HepG2 (cell line): ENCODE measurements around the gene KBTBD3. TPM values are rescaled to one million over a fixed set of nuclear protein-coding genes. Genes with fewer than 3 reads are reported as not detected.

Experiments used
- CC2D1A ChIP-seq: sonication (generic); formaldehyde crosslinking; IDR thresholded peaks from 2 replicates; pipeline ENCODE4 v1.8.1; 2023; ENCODE audit warnings: mild to moderate bottlenecking, missing genetic modification reagents
- CENPT ChIP-seq: sonication (generic); formaldehyde crosslinking; IDR thresholded peaks from 2 replicates; pipeline ENCODE4 v1.8.0; 2022; ENCODE audit warnings: low read depth, mild to moderate bottlenecking, moderate library complexity, missing genetic modification reagents
- ESRRA ChIP-seq: sonication (generic); formaldehyde crosslinking; IDR thresholded peaks from 2 replicates; pipeline ENCODE4 v1.5.1; 2020; ENCODE audit warnings: mild to moderate bottlenecking, low read depth, missing genetic modification reagents
- MLXIP ChIP-seq: sonication (generic); formaldehyde crosslinking; IDR thresholded peaks from 2 replicates; pipeline ENCODE4 v1.9.0; 2021; ENCODE audit warnings: missing genetic modification reagents, borderline replicate concordance
- PITX1 ChIP-seq: sonication (generic); formaldehyde crosslinking; IDR thresholded peaks from 2 replicates; pipeline ENCODE4 v1.5.1; 2020; ENCODE audit warnings: mild to moderate bottlenecking, missing genetic modification reagents
- TFDP1 ChIP-seq: IDR thresholded peaks from 2 replicates; pipeline ENCODE4 v1.6.1; 2016; ENCODE audit warnings: missing compliant biosample characterization, missing genetic modification reagents, borderline replicate concordance
- polyA plus RNA-seq, 8 experiments: library from polyadenylated mRNA; depleted of rRNA in 3 of 8; stranded (reverse) in 7 of 8; unstranded in 1 of 8; fragments of >200 nt; fragmentation: Illumina TruSeq in 4 of 8; extraction: Trizol in 4 of 8; gene quantifications; 2 replicates each; pipeline versions ENCODE4 v1.2.1 to v1.2.3, GENCODE V29; 2011 to 2016; ENCODE audit warnings: low read depth in 4 of 8, missing spikeins in 1 of 8, mixed read lengths in 1 of 8; ENCODE audit not compliant: insufficient read depth in 1 of 8
- total RNA-seq, 5 experiments: library from RNA; depleted of rRNA; stranded (reverse); fragments of >200 nt; fragmentation: Illumina TruSeq; extraction: Trizol; gene quantifications; 2 replicates each; pipeline ENCODE4 v1.2.3, GENCODE V29; 2016; ENCODE audit warnings: low read depth in 1 of 5
- TF ChIP-seq, protein P1 (sequence below), 2 experiments: fragments of 450-650 bp in 1 of 2; sonication (generic) in 1 of 2; formaldehyde crosslinking in 1 of 2; IDR thresholded peaks; 2 replicates each; pipeline versions ENCODE4 v1.6.1 to v1.8.0; 2016 to 2022; ENCODE audit warnings: antibody characterized with exemption in 1 of 2, mild to moderate bottlenecking in 1 of 2, missing genetic modification reagents in 1 of 2
- TF ChIP-seq, protein P2 (sequence below): sonication (generic); formaldehyde crosslinking; IDR thresholded peaks from 2 replicates; pipeline ENCODE4 v1.5.0; 2020; ENCODE audit warnings: missing genetic modification reagents

The KBTBD3 gene
- total and polyA plus RNA-seq, 2 of the 13 experiments (the other 11 are each of a cell fraction or from before 2014, with no cell fraction given) = 1.8 to 7.4 TPM

DNA sequence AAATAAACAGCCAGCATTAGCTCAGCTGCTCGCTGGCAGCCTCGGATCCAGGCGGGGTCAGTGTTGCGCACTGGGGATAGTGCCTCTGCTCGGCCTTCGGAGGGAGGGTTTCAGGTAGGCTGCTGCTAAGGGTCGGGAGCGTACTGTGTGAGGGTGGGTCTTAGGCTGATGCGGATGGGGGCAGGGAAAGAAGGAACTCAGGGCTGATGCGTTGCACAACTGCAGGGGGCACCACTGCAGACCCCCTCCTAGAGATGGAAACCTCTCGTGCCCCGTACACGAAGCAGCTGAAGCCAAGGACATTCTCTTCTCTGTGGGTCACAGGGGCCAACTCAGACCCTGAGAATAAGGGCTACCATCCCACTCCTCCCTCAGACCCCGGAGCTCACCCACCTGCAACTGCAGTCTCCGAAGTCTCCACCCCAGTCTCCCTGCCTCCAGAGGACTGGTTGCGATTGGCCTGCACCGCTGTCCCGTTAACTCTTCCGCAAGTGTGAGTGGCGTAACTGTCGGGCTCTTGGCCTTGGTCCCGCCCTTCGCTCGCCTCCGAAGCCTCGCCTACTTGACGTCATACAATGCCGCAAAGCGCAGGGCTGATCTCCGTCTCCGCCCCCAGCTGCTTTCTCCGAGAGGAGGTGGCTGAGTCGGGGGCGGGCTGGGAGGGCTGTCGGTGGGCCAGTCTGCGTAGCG is at the start of gene KBTBD3 (continued):
- TF ChIP-seq, protein P1, sequence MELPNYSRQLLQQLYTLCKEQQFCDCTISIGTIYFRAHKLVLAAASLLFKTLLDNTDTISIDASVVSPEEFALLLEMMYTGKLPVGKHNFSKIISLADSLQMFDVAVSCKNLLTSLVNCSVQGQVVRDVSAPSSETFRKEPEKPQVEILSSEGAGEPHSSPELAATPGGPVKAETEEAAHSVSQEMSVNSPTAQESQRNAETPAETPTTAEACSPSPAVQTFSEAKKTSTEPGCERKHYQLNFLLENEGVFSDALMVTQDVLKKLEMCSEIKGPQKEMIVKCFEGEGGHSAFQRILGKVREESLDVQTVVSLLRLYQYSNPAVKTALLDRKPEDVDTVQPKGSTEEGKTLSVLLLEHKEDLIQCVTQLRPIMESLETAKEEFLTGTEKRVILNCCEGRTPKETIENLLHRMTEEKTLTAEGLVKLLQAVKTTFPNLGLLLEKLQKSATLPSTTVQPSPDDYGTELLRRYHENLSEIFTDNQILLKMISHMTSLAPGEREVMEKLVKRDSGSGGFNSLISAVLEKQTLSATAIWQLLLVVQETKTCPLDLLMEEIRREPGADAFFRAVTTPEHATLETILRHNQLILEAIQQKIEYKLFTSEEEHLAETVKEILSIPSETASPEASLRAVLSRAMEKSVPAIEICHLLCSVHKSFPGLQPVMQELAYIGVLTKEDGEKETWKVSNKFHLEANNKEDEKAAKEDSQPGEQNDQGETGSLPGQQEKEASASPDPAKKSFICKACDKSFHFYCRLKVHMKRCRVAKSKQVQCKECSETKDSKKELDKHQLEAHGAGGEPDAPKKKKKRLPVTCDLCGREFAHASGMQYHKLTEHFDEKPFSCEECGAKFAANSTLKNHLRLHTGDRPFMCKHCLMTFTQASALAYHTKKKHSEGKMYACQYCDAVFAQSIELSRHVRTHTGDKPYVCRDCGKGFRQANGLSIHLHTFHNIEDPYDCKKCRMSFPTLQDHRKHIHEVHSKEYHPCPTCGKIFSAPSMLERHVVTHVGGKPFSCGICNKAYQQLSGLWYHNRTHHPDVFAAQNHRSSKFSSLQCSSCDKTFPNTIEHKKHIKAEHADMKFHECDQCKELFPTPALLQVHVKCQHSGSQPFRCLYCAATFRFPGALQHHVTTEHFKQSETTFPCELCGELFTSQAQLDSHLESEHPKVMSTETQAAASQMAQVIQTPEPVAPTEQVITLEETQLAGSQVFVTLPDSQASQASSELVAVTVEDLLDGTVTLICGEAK (IDR thresholded peaks at IDR 0.05) = no peak
- TF ChIP-seq, protein P1 (CRISPR knock-in tag; IDR thresholded peaks at IDR 0.05) = 0 out of 2 replicates have a peak, but pooled peaks have one; percentile 28
- TF ChIP-seq TFDP1 (CRISPR knock-in tag) (no peak), PITX1 (CRISPR knock-in tag) (no peak), CENPT (no peak), MLXIP (CRISPR knock-in tag) (0 out of 2 replicates have a peak, but pooled peaks have one; percentile 31), CC2D1A (CRISPR knock-in tag) (no peak), ESRRA (CRISPR knock-in tag) (0 out of 2 replicates have a peak, but pooled peaks have one; percentile 21)
- TF ChIP-seq, protein P2, sequence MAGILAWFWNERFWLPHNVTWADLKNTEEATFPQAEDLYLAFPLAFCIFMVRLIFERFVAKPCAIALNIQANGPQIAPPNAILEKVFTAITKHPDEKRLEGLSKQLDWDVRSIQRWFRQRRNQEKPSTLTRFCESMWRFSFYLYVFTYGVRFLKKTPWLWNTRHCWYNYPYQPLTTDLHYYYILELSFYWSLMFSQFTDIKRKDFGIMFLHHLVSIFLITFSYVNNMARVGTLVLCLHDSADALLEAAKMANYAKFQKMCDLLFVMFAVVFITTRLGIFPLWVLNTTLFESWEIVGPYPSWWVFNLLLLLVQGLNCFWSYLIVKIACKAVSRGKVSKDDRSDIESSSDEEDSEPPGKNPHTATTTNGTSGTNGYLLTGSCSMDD (CRISPR knock-in tag) = no peak
